Activated CD8-positive, alpha-beta memory T cell treated with anti-CD3 and anti-CD28 coated beads, Interleukin-2, amount 10 ng/mL, durations not matched to agents 7 days and 5 days (primary cell): ENCODE measurements around the gene SLCO3A1. TPM values are rescaled to one million over a fixed set of nuclear protein-coding genes. Genes with fewer than 3 reads are reported as not detected.

Source experiments
- ATAC-seq: fragments of 150-1000 bp; cut with Tn5 transposase; one replicate; pipeline ENCODE4 v1.10.0; 2021; ENCODE audit warnings: moderate library complexity
- CTCF ChIA-PET: fragments of 350-600 bp; sonication (Branson Sonifier 250); formaldehyde crosslinking; loops from one replicate; lab custom pipeline; 2021; ENCODE audit warnings: antibody characterized with exemption; lab: Charles Lee
- DNase-seq: peaks from one replicate; pipeline ENCODE4 v3.0.0-alpha.2; 2020
- H3K27ac Mint-ChIP-seq: one replicate; pipeline ENCODE4 v1.8.0; 2021; ENCODE audit warnings: mild to moderate bottlenecking, mixed read lengths
- H3K27me3 Mint-ChIP-seq: one replicate; pipeline ENCODE4 v1.8.0; 2021; ENCODE audit warnings: mixed read lengths
- H3K36me3 Mint-ChIP-seq: one replicate; pipeline ENCODE4 v1.8.0; 2021; ENCODE audit warnings: mild to moderate bottlenecking, mixed read lengths
- H3K4me1 Mint-ChIP-seq: one replicate; pipeline ENCODE4 v1.8.0; 2021; ENCODE audit warnings: mixed read lengths
- H3K4me3 Mint-ChIP-seq: one replicate; pipeline ENCODE4 v1.8.0; 2021; ENCODE audit warnings: mild to moderate bottlenecking, moderate library complexity, mixed read lengths
- H3K9me3 Mint-ChIP-seq: one replicate; pipeline ENCODE4 v1.8.0; 2022; ENCODE audit warnings: low read depth, mixed read lengths
- total RNA-seq, 2 experiments: library from RNA; stranded (reverse); gene quantifications; one replicate each; pipeline ENCODE4 v1.2.3, GENCODE V29; 2021

The SLCO3A1 gene
- total RNA-seq, 2 experiments from 2014 or later = 20.8 to 32.0 TPM

- Mint-ChIP-seq H3K9me3 (no peaks in the 10 kb centered on the region), H3K27ac (no peak overlapping the region), H3K27me3 (no peaks in the 10 kb centered on the region), H3K4me1 (peaks cover 68% of the 10 kb centered on the region), H3K4me3 (no peak overlapping the region), H3K36me3 (peaks cover 7% of the 10 kb centered on the region)
- peak; percentile 33 for ATAC-seq
- CTCF ChIA-PET = interaction anchor here (0.7 to 1.9 kb wide), 4 partner anchors 11 to 212 kb away, joined by 3 to 11 read pairs (median 4); partner anchors contain the start of gene SLCO3A1
- peak; percentile 56 for DNase-seq
These were observed 11.2 kb downstream of the SLCO3A1 start for GRCh38 chr15:91864664-91865063.

- Mint-ChIP-seq H3K4me1 (peaks cover 66% of the 10 kb centered on the region), H3K27ac (no peak overlapping the region), H3K36me3 (peaks cover 12% of the 10 kb centered on the region), H3K27me3 (peaks cover under 1% of the 10 kb centered on the region), H3K9me3 (no peaks in the 10 kb centered on the region), H3K4me3 (no peak overlapping the region)
- DNase-seq (no peak), ATAC-seq (no peak)
- CTCF ChIA-PET = interaction anchor here (0.9 kb wide), 1 partner anchor 12 kb away, joined by 3 read pairs; no protein-coding TSS in a partner anchor
These were observed 12.0 kb downstream of the SLCO3A1 start for GRCh38 chr15:91865486-91865885.

GRCh38 chr15:91865950-91866349, 12.4 kb downstream of the SLCO3A1 start:
- Mint-ChIP-seq H3K4me3 (no peak overlapping the region), H3K4me1 (peaks cover 68% of the 10 kb centered on the region), H3K27ac (no peak overlapping the region), H3K27me3 (peaks cover 2% of the 10 kb centered on the region), H3K9me3 (no peaks in the 10 kb centered on the region), H3K36me3 (peaks cover 16% of the 10 kb centered on the region)
- ATAC-seq = no peak
- CTCF ChIA-PET = no interaction called here
- no peak for DNase-seq

- Mint-ChIP-seq H3K27ac (peak overlapping the region; percentile 11), H3K36me3 (peaks cover 16% of the 10 kb centered on the region), H3K4me1 (peaks cover 68% of the 10 kb centered on the region), H3K9me3 (no peaks in the 10 kb centered on the region), H3K27me3 (peaks cover 2% of the 10 kb centered on the region), H3K4me3 (no peak overlapping the region)
- DNase-seq (no peak), ATAC-seq (no peak)
- CTCF ChIA-PET = no interaction called here
These were observed 12.9 kb downstream of the SLCO3A1 start for GRCh38 chr15:91866371-91866905.

GRCh38 chr15:91866971-91867372, 13.5 kb downstream of the SLCO3A1 start:
- ATAC-seq (no peak), DNase-seq (no peak)
- Mint-ChIP-seq H3K27me3 (peaks cover 2% of the 10 kb centered on the region), H3K27ac (peak overlapping the region; percentile 11), H3K4me1 (peaks cover 69% of the 10 kb centered on the region), H3K9me3 (no peaks in the 10 kb centered on the region), H3K36me3 (peaks cover 16% of the 10 kb centered on the region), H3K4me3 (no peak overlapping the region)
- CTCF ChIA-PET = interaction anchor here (1.5 kb wide), 1 partner anchor 13 kb away, joined by 4 read pairs; the partner anchor contains the start of gene SLCO3A1

GRCh38 chr15:91867581-91868026, 14.1 kb downstream of the SLCO3A1 start:
- CTCF ChIA-PET = interaction anchor here (1.1 to 1.5 kb wide), 2 partner anchors 14 to 17 kb away, joined by 4 read pairs; partner anchors contain the start of gene SLCO3A1
- peaks cover 66% of the 10 kb centered on the region for H3K4me1 Mint-ChIP-seq
- peaks cover 2% of the 10 kb centered on the region for H3K27me3 Mint-ChIP-seq
- no peak overlapping the region for H3K4me3 Mint-ChIP-seq
- ATAC-seq (no peak), DNase-seq (no peak)
- peaks cover 16% of the 10 kb centered on the region for H3K36me3 Mint-ChIP-seq
- H3K9me3 Mint-ChIP-seq = no peaks in the 10 kb centered on the region
- no peak overlapping the region for H3K27ac Mint-ChIP-seq

- Mint-ChIP-seq H3K4me1 (peaks cover 40% of the 10 kb centered on the region), H3K27ac (no peak overlapping the region), H3K9me3 (no peaks in the 10 kb centered on the region), H3K4me3 (no peak overlapping the region), H3K36me3 (peaks cover 16% of the 10 kb centered on the region), H3K27me3 (peaks cover 2% of the 10 kb centered on the region)
- ATAC-seq = no peak
- no peak for DNase-seq
- CTCF ChIA-PET = interaction anchor here (1.1 kb wide), 1 partner anchor 16 kb away, joined by 3 read pairs; no protein-coding TSS in a partner anchor
These were observed 17.5 kb downstream of the SLCO3A1 start for GRCh38 chr15:91870876-91871537.

- no peak for DNase-seq
- no peak overlapping the region for H3K27ac Mint-ChIP-seq
- peaks cover 32% of the 10 kb centered on the region for H3K4me1 Mint-ChIP-seq
- no peak for ATAC-seq
- H3K9me3 Mint-ChIP-seq = no peaks in the 10 kb centered on the region
- peaks cover 2% of the 10 kb centered on the region for H3K27me3 Mint-ChIP-seq
- CTCF ChIA-PET = no interaction called here
- H3K4me3 Mint-ChIP-seq = no peak overlapping the region
- H3K36me3 Mint-ChIP-seq = peaks cover 12% of the 10 kb centered on the region
These were observed 18.3 kb downstream of the SLCO3A1 start for GRCh38 chr15:91871837-91872236.

- ATAC-seq = no peak
- H3K36me3 Mint-ChIP-seq = peaks cover 16% of the 10 kb centered on the region
- H3K9me3 Mint-ChIP-seq = no peaks in the 10 kb centered on the region
- H3K4me1 Mint-ChIP-seq = peaks cover 26% of the 10 kb centered on the region
- H3K4me3 Mint-ChIP-seq = no peak overlapping the region
- no peak overlapping the region for H3K27ac Mint-ChIP-seq
- H3K27me3 Mint-ChIP-seq = peaks cover 2% of the 10 kb centered on the region
- no peak for DNase-seq
- CTCF ChIA-PET = no interaction called here
These were observed 19.0 kb downstream of the SLCO3A1 start for GRCh38 chr15:91872356-91873137.

- no peak for ATAC-seq
- Mint-ChIP-seq H3K9me3 (no peaks in the 10 kb centered on the region), H3K36me3 (peaks cover 16% of the 10 kb centered on the region), H3K27me3 (peaks cover 2% of the 10 kb centered on the region), H3K4me1 (peaks cover 25% of the 10 kb centered on the region), H3K4me3 (no peak overlapping the region), H3K27ac (no peak overlapping the region)
- CTCF ChIA-PET = no interaction called here
- DNase-seq = no peak
These were observed 19.6 kb downstream of the SLCO3A1 start for GRCh38 chr15:91873138-91873536.

- Mint-ChIP-seq H3K27me3 (peaks cover 2% of the 10 kb centered on the region), H3K27ac (no peak overlapping the region), H3K4me1 (peaks cover 21% of the 10 kb centered on the region), H3K4me3 (no peak overlapping the region), H3K36me3 (peaks cover 16% of the 10 kb centered on the region), H3K9me3 (no peaks in the 10 kb centered on the region)
- ATAC-seq (no peak), DNase-seq (no peak)
- CTCF ChIA-PET = no interaction called here
These were observed 20.7 kb downstream of the SLCO3A1 start for GRCh38 chr15:91874171-91874570.

- H3K4me3 Mint-ChIP-seq = no peak overlapping the region
- peaks cover 12% of the 10 kb centered on the region for H3K36me3 Mint-ChIP-seq
- DNase-seq (no peak), ATAC-seq (no peak)
- peaks cover 16% of the 10 kb centered on the region for H3K4me1 Mint-ChIP-seq
- no peaks in the 10 kb centered on the region for H3K9me3 Mint-ChIP-seq
- peaks cover 2% of the 10 kb centered on the region for H3K27me3 Mint-ChIP-seq
- CTCF ChIA-PET = interaction anchor here (0.8 kb wide), 1 partner anchor 21 kb away, joined by 4 read pairs; no protein-coding TSS in a partner anchor
- no peak overlapping the region for H3K27ac Mint-ChIP-seq
These were observed 21.6 kb downstream of the SLCO3A1 start for GRCh38 chr15:91874992-91875660.

GRCh38 chr15:91876187-91876586, 22.7 kb downstream of the SLCO3A1 start:
- peaks cover 18% of the 10 kb centered on the region for H3K4me1 Mint-ChIP-seq
- no peak overlapping the region for H3K27ac Mint-ChIP-seq
- CTCF ChIA-PET = no interaction called here
- ATAC-seq = no peak
- H3K9me3 Mint-ChIP-seq = no peaks in the 10 kb centered on the region
- DNase-seq = no peak
- no peak overlapping the region for H3K4me3 Mint-ChIP-seq
- no peaks in the 10 kb centered on the region for H3K27me3 Mint-ChIP-seq
- H3K36me3 Mint-ChIP-seq = peaks cover 6% of the 10 kb centered on the region
